Suprapubic skin (tissue), 4 donors: ENCODE data around the gene FECH.

Source experiments
- POLR2A ChIP-seq, 2 donors: fragments of 450-650 bp; IDR thresholded peaks; one replicate each; pipeline ENCODE4 v1.6.1; 2017; ENCODE audit warnings: antibody characterized with exemption in 2 of 2, mild to moderate bottlenecking in 2 of 2, moderate library complexity in 2 of 2
- POLR2AphosphoS5 ChIP-seq, 3 donors: sonication (generic); formaldehyde crosslinking; IDR thresholded peaks; one replicate each; pipeline ENCODE4 v1.6.1; 2017; ENCODE audit warnings: antibody characterized with exemption in 3 of 3

- TF ChIP-seq POLR2AphosphoS5 (IDR thresholded peaks at IDR 0.05), result no peak
- TF ChIP-seq POLR2A (IDR thresholded peaks at IDR 0.05), result no peak
Observed at GRCh38 chr18:57635003-57635822, 48.7 kb upstream of the FECH start.
